ENCODE data around the gene TTC9C.
"Not testable (repeated sequence)": the region's sequence is repeated elsewhere in the genome, so short reads cannot be mapped to it uniquely, and the experiment has no call there.

Gene TTC9C

DNA sequence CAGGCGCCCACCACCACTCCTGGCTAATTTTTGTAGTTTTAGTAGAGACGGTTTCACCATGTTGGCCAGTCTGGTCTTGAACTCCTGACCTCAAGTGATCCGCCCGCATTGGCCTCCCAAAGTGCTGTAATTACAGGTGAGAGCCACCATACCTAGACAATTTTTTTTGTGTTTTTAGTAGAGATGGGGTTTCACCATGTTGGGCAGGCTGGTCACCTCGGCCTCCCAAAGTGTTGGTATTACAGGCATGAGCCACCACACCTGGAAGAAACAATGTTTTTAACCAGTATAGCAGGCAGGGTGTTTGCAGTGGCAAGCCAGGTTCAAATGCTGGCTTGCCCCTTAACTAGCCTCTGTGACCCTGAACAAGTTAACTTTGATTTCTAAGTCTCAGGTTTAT is 21.6 kb downstream of the TTC9C start:
- DNase-seq (ENCODE audit: low read depth in 3 of 3, low spot score in 1 of 3), result not testable (repeated sequence)

DNA sequence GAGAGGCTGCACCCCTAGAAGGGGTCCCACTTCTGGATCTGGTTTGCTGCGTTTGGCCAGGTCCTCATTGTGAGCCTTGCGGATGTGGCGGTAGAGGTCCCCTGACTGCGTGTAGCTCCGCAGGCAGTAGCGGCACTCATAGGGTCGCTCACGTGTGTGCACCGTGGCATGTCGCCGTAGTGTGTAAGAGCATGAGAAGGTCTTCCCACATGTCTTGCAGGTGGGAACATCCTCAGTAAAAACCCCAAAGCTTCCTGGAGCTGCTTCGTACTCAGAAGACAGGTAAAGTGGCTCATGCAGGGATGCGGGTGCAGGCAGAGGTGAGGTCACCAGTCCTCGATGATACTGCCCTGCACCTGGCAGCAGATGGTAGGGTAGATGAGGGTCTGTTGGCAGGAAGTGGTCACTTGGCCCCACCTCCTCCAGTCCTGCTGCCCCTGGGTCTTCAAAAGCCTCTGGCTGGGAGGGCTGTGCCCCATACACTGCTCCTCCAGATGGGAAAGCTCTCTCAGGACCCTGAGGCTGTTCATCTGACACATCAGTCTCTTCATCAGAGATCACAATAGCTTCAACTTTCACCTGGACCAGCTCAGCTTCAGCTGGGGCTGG is 24.0 kb downstream of the TTC9C start:
- no peak for DNase-seq (ENCODE audit: low read depth in 3 of 3, low spot score in 1 of 3)

GRCh38 chr11:62752994-62753735 is 24.9 kb downstream of the TTC9C start:
- no peak for DNase-seq (ENCODE audit: low read depth in 3 of 3, low spot score in 1 of 3)

- DNase-seq (ENCODE audit: low read depth in 3 of 3, low spot score in 1 of 3), result peak; percentile 89 to 94 (median 93)
Observed at GRCh38 chr11:62753736-62754603, 25.7 kb downstream of the TTC9C start, which contains the start of gene ZBTB3. Gene ZBTB3 (minus strand): TSS chr11:62754160. CDS start chr11:62753664, 496 bp downstream.

- no peak for DNase-seq (ENCODE audit: low read depth in 3 of 3, low spot score in 1 of 3)
Observed at GRCh38 chr11:62755086-62755615, 26.9 kb downstream of the TTC9C start.

DNA sequence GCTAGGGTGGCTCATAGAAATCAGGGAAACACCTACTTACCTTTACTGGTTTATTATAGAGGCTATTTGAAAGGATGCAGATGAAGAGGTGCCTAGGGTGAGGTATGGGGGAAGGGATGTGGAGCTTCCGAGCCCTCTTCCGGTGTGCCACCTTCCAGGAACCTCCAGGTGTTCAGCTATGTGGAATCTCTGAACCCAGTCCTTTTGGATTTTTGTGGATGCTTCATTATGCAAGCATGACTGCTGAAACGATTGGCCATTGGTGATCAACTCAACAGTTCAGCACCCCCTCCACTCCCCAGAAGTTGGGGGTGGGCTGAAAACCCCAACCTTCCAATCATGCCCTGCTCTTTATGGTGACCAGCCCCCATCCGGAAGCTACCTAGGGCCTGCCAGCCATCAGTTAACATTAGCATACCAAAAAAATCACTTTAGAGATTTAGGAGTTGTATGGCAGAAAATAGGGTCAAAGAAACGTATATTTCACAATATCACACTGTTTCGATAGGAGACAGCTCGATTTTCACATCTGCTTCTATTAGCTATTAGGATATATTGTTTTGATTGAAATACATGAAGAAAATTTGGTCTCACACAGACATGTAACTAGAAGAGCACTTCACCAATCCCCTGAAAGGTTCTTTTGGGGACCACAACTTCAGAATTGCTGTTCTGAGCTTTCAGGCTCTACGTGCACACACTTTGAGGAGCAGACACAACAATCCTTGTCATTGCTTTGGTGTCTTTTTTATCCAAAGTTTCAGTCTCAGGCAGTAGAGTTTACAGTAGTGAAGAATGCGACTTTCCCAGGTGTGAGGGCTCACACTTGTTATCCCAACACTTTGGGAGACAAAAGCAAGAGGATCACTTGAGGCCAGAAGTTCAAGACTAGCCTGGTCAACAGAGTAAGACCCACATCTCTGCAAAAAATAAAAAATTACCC is 29.8 kb downstream of the TTC9C start:
- DNase-seq (ENCODE audit: low read depth in 3 of 3, low spot score in 1 of 3), result no peak

DNA sequence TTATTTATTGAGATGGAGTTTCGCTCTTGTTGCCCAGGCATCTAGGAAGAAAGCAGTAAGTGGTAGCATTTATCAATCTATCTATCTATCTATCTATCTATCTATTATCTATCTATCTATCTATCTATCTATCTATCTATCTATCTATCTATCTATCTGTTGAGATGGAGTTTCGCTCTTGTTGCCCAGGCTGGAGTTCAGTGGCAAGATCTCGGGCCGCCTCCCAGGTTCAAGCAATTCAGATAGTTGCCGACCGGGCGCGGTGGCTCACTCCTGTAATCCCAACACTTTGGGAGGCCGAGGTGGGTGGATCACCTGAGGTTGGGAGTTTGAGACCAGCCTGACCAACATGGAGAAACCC is 32.6 kb downstream of the TTC9C start:
- DNase-seq (ENCODE audit: low read depth in 3 of 3, low spot score in 1 of 3), result not testable (repeated sequence)

DNA sequence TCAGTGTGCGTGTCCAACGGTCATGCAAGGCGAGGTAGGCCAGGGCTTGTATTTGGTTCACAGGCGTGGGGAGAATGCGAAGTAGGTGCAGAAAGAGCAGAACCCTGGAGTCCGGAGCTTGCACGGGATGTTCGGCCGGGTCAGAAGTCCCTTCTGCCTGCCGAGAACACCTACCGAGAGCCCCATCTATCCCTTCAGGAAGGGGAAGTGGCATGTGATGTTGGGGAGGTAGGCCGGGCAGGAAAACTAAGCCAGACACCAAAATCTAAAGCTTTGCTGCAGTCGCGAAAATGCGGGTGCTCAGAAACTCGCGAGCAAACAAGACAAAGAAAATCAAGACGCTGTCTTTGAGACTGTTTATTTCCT is 42.5 kb downstream of the TTC9C start:
- no peak for DNase-seq (ENCODE audit: low read depth in 3 of 3, low spot score in 1 of 3)

DNA sequence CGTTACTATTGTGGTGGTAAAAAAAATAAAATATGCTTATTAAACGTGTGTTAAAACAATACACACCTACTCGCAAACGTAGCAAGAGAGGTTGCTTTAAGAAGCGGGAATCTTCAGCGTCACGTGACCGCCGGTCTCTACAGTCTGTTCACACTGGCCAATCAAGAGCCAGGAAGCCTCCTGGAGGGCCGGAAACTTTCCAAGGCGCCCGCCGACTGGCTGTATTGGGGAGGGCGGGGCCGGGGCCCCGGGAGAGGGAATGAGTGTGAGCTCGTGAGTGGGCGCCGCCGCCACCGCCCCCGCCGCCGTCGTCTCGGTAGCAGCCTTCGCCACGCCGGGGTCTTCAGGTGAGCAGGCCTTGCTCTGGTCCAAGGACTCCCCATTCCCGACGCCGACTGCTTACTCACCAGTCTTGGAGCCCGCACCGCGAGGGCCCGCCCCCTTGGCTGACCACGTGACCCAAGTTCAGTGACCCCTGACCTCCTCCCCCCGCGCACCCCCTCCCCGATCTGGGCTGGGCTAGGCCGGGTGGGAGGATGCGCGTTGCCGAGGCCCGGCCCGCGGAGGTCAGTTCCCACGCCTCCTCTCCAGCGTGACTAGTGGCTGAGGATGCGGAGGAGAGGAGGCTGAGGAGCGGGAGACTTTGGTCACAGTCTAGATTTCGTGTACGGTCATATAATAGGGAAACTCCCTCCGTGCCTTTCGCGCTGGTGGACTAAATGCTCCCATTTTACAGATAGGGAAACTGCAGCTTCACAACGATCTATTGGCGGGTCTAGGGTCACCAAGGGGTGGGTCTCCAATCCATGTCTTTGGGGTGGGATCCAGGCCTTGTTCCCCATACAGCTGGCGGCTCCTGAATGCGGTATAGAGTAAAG is 43.1 kb downstream of the TTC9C start, which contains the start of gene TAF6L:
TSS of gene TAF6L (plus strand) at position 253 of the 878 bp plus-strand sequence. CDS start 4,388 bp downstream, outside the sequence.
- peak; percentile 74 to 89 (median 78) for DNase-seq (ENCODE audit: low read depth in 3 of 3, low spot score in 1 of 3)

GRCh38 chr11:62774407-62774806 is 46.1 kb downstream of the TTC9C start:
- DNase-seq (ENCODE audit: low read depth in 3 of 3, low spot score in 1 of 3), result no peak

GRCh38 chr11:62775646-62776045 is 47.4 kb downstream of the TTC9C start:
- no peak for DNase-seq (ENCODE audit: low read depth in 3 of 3, low spot score in 1 of 3)

DNA sequence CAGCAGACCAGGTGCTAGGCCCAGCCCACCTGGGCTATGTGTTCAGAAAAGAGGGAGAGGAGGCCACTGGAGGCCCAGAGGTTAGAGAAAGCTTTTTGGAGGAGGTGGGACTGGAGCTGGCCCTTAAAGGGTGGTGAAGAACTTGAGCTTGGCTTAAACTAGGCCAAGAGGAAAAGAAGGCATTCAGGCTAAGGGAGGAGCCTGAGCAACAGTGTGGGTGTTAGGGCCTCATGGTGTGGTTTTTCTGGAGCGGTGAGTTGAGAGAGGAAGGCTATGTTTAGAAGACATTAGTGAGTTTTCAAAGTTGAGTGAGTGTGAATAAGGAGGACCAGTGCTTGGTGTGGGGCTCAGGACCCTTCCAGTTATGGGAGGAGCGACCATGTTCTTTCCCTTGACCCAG is 49.1 kb downstream of the TTC9C start:
- no peak for DNase-seq (ENCODE audit: low read depth in 3 of 3, low spot score in 1 of 3)

DNA sequence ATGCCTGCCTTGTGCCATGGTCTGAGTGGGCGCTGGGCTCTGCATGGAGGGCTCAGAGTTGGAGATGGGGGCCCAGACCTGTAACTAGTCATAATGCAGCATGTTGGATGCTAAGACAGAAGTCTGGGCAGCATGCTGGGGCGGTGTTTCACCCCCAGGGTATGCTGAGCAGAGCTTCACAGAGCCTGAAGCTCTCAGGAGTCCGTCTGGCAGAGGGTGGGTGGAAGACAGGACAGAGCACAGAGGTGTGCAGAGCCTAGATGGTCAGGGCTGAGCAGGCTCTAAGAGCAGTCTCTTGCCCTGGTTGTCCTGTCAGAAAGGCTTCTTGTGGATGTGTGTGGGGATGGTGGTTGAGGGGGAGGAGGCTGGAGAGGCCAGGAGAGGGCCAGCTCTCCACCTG is 50.2 kb downstream of the TTC9C start:
- no peak for DNase-seq (ENCODE audit: low read depth in 3 of 3, low spot score in 1 of 3)

- no peak for DNase-seq (ENCODE audit: low read depth in 3 of 3, low spot score in 1 of 3)
Observed at GRCh38 chr11:62782753-62783152, 54.5 kb downstream of the TTC9C start.

DNA sequence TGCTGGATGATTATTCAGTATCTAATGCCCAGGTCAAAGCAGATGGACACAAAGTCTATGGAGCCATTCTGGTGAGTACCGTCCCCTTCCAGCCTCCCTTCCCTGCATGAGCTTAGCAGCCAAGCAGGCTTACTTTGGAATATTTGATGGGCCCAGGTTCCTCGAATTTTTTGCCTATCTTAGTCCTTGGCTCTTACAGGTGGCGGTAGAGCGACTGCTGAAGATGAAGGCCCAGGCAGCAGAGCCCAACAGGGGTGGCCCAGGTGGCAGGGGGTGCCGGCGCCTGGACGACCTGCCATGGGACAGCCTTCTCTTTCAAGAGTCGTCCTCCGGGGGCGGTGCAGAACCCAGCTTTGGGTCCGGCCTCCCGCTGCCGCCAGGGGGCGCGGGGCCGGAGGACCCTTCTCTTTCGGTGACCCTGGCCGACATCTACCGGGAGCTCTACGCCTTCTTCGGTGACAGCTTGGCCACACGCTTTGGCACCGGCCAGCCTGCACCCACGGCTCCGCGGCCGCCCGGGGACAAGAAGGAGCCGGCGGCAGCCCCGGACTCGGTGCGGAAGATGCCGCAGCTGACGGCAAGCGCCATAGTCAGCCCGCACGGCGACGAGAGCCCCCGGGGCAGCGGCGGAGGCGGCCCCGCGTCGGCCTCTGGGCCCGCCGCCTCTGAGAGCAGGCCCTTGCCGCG is 58.2 kb downstream of the TTC9C start:
- peak; percentile 59 to 72 (median 64) for DNase-seq (ENCODE audit: low read depth in 3 of 3, low spot score in 1 of 3)

DNA sequence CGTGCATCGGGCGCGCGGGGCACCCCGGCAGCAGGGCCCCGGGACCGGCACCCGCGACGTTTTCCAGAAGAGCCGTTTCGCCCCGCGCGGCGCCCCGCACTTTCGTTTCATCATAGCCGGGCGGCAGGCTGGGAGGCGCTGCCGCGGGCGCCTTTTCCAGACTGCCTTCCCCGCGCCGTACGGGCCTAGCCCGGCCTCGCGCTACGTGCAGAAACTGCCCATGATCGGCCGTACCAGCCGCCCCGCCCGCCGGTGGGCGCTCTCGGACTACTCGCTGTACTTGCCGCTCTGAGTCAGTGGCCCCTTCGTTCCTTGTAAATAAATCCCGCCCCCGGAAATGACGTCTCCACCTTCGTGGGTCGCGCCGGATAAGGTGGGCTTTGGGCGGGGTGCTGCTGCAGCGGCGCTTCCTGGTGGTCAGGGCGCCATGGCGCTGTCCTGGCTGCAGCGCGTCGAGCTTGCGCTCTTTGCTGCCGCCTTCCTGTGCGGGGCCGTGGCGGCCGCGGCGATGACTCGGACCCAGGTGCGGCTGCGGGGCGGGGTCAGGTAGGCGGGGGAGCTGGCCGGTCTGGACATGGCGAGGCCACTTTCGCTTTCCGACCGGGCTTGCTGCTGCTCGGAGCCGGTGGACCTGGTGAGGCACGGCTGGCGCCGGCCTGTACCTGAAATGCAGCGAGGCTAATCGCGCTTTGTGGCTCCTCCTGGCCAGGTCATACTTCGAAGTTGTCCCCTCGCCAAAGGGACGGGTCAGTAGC is 58.9 kb downstream of the TTC9C start, which contains the start of gene TMEM179B:
TSS of gene TMEM179B (plus strand) at position 398 of the 755 bp plus-strand sequence. CDS start at position 428, 30 bp downstream.
- peak; percentile 91 to 94 (median 92) for DNase-seq (ENCODE audit: low read depth in 3 of 3, low spot score in 1 of 3)
